HepG2 (cell line): Measurements from ENCODE around the gene SCRT2. TPM values are rescaled to one million over a fixed set of nuclear protein-coding genes. Genes with fewer than 3 reads are reported as not detected.

Experiments
- ARID2 ChIP-seq: sonication (generic); formaldehyde crosslinking; IDR thresholded peaks from 2 replicates; pipeline ENCODE4 v1.8.1; 2022; ENCODE audit warnings: mild to moderate bottlenecking, missing genetic modification reagents, borderline replicate concordance
- ARNT2 ChIP-seq: sonication (generic); formaldehyde crosslinking; IDR thresholded peaks from 2 replicates; pipeline ENCODE4 v1.8.0; 2022; ENCODE audit warnings: mild to moderate bottlenecking, low read depth, missing genetic modification reagents, moderate library complexity
- FOXP1 ChIP-seq, 2 experiments: fragments of 450-650 bp in 1 of 2; IDR thresholded peaks; 2 replicates each; pipeline ENCODE4 v1.6.1; 2017 to 2018; ENCODE audit warnings: antibody characterized with exemption in 1 of 2
- HCFC1 ChIP-seq: fragments of 150-350 bp; IDR thresholded peaks from 2 replicates; pipeline ENCODE4 v1.6.1; 2014; ENCODE audit warnings: low read depth, low read length
- MAFF ChIP-seq: IDR thresholded peaks from 2 replicates; pipeline ENCODE4 v1.6.1; 2011; ENCODE audit warnings: low read depth, low read length, improper control_type of control experiment
- NCOR1 ChIP-seq: fragments of 200-600 bp; sonication (generic); IDR thresholded peaks from 2 replicates; pipeline ENCODE4 v1.7.0; 2017; ENCODE audit warnings: antibody characterized with exemption, low read length, borderline replicate concordance
- PRMT3 ChIP-seq: sonication (generic); formaldehyde crosslinking; IDR thresholded peaks from 2 replicates; pipeline ENCODE4 v1.8.1; 2022; ENCODE audit warnings: low read depth, mild to moderate bottlenecking, moderate library complexity, missing genetic modification reagents, borderline replicate concordance
- RELA ChIP-seq: sonication (generic); formaldehyde crosslinking; IDR thresholded peaks from 2 replicates; pipeline ENCODE4 v1.4.0; 2020; ENCODE audit warnings: missing genetic modification reagents
- RNF2 ChIP-seq: fragments of 450-650 bp; conservative IDR thresholded peaks from 2 replicates; pipeline ENCODE4 v1.6.1; 2016; ENCODE audit warnings: low read depth
- TCF12 ChIP-seq, 2 experiments: fragments of 450-650 bp in 1 of 2; sonication (generic) in 1 of 2; formaldehyde crosslinking in 1 of 2; IDR thresholded peaks; 2 replicates each; pipeline versions ENCODE4 v1.6.1 to v1.8.0; 2017 to 2022; ENCODE audit warnings: antibody characterized with exemption in 1 of 2, mild to moderate bottlenecking in 1 of 2, missing genetic modification reagents in 1 of 2, moderate library complexity in 1 of 2
- ZBTB3 ChIP-seq: sonication (generic); formaldehyde crosslinking; IDR thresholded peaks from 2 replicates; pipeline ENCODE4 v1.4.0; 2020; ENCODE audit warnings: low read depth, mild to moderate bottlenecking, moderate library complexity, missing genetic modification reagents, borderline replicate concordance
- ZFP36L1 ChIP-seq: sonication (generic); formaldehyde crosslinking; IDR thresholded peaks from 2 replicates; pipeline ENCODE4 v1.8.0; 2022; ENCODE audit warnings: mild to moderate bottlenecking, missing genetic modification reagents, moderate library complexity
- ZKSCAN8 ChIP-seq: IDR thresholded peaks from 2 replicates; pipeline ENCODE4 v1.6.1; 2016; ENCODE audit warnings: borderline replicate concordance, missing genetic modification reagents, missing compliant biosample characterization
- ZNF30 ChIP-seq: sonication (generic); formaldehyde crosslinking; IDR thresholded peaks from 2 replicates; pipeline ENCODE4 v1.5.0; 2020; ENCODE audit warnings: mild to moderate bottlenecking, missing genetic modification reagents
- ZNF317 ChIP-seq: sonication (generic); formaldehyde crosslinking; IDR thresholded peaks from 2 replicates; pipeline ENCODE4 v1.5.0; 2020; ENCODE audit warnings: mild to moderate bottlenecking, missing genetic modification reagents
- ZNF337 ChIP-seq: sonication (generic); formaldehyde crosslinking; IDR thresholded peaks from 2 replicates; pipeline ENCODE4 v1.5.1; 2020; ENCODE audit warnings: missing genetic modification reagents, low read depth, mild to moderate bottlenecking, borderline replicate concordance
- ZNF367 ChIP-seq: sonication (generic); formaldehyde crosslinking; IDR thresholded peaks from 2 replicates; pipeline ENCODE4 v1.4.0; 2020; ENCODE audit warnings: missing genetic modification reagents, borderline replicate concordance
- ZNF468 ChIP-seq: sonication (generic); formaldehyde crosslinking; IDR thresholded peaks from 2 replicates; pipeline ENCODE4 v1.8.0; 2022; ENCODE audit warnings: mild to moderate bottlenecking, moderate library complexity, missing genetic modification reagents
- ZNF616 ChIP-seq: sonication (generic); formaldehyde crosslinking; IDR thresholded peaks from 2 replicates; pipeline ENCODE4 v1.5.0; 2020; ENCODE audit warnings: low read depth, mild to moderate bottlenecking, missing genetic modification reagents
- ZNF704 ChIP-seq: sonication (generic); formaldehyde crosslinking; IDR thresholded peaks from 2 replicates; pipeline ENCODE4 v1.8.1; 2023; ENCODE audit warnings: mild to moderate bottlenecking, inconsistent platforms, moderate library complexity, missing genetic modification reagents, borderline replicate concordance
- polyA plus RNA-seq, 8 experiments: library from polyadenylated mRNA; depleted of rRNA in 3 of 8; stranded (reverse) in 7 of 8; unstranded in 1 of 8; fragments of >200 nt; fragmentation: Illumina TruSeq in 4 of 8; extraction: Trizol in 4 of 8; gene quantifications; 2 replicates each; pipeline versions ENCODE4 v1.2.1 to v1.2.3, GENCODE V29; 2011 to 2016; ENCODE audit warnings: low read depth in 4 of 8, missing spikeins in 1 of 8, mixed read lengths in 1 of 8; ENCODE audit not compliant: insufficient read depth in 1 of 8
- total RNA-seq, 5 experiments: library from RNA; depleted of rRNA; stranded (reverse); fragments of >200 nt; fragmentation: Illumina TruSeq; extraction: Trizol; gene quantifications; 2 replicates each; pipeline ENCODE4 v1.2.3, GENCODE V29; 2016; ENCODE audit warnings: low read depth in 1 of 5
- TF ChIP-seq, protein P1 (sequence below): IDR thresholded peaks from 2 replicates; pipeline ENCODE4 v1.6.1; 2016; ENCODE audit warnings: missing compliant biosample characterization, missing genetic modification reagents, borderline replicate concordance
- TF ChIP-seq, protein P2 (sequence below): conservative IDR thresholded peaks from 2 replicates; pipeline ENCODE4 v1.6.1; 2018; ENCODE audit warnings: missing genetic modification reagents
- TF ChIP-seq, protein P3 (sequence below): sonication (generic); formaldehyde crosslinking; IDR thresholded peaks from 2 replicates; pipeline ENCODE4 v1.4.0; 2020; ENCODE audit warnings: missing genetic modification reagents

SCRT2 gene
- total and polyA plus RNA-seq, 2 of the 13 experiments (the other 11 are each of a cell fraction or from before 2014, with no cell fraction given) = not detected

- no peak for TF ChIP-seq TCF12 (IDR thresholded peaks at IDR 0.05)
- TF ChIP-seq TCF12 (CRISPR knock-in tag; IDR thresholded peaks at IDR 0.05) = no peak
- TF ChIP-seq ARID2 = no peak
- TF ChIP-seq, protein P1, sequence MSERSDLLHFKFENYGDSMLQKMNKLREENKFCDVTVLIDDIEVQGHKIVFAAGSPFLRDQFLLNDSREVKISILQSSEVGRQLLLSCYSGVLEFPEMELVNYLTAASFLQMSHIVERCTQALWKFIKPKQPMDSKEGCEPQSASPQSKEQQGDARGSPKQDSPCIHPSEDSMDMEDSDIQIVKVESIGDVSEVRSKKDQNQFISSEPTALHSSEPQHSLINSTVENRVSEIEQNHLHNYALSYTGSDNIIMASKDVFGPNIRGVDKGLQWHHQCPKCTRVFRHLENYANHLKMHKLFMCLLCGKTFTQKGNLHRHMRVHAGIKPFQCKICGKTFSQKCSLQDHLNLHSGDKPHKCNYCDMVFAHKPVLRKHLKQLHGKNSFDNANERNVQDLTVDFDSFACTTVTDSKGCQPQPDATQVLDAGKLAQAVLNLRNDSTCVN (CRISPR knock-in tag) = no peak
- no peak for TF ChIP-seq ZNF337
- TF ChIP-seq NCOR1 = peak; percentile 85; the same call in 1 of the 2 replicates
- TF ChIP-seq RNF2 = no peak
- no peak for TF ChIP-seq ZNF616 (CRISPR knock-in tag)
- TF ChIP-seq, protein P2, sequence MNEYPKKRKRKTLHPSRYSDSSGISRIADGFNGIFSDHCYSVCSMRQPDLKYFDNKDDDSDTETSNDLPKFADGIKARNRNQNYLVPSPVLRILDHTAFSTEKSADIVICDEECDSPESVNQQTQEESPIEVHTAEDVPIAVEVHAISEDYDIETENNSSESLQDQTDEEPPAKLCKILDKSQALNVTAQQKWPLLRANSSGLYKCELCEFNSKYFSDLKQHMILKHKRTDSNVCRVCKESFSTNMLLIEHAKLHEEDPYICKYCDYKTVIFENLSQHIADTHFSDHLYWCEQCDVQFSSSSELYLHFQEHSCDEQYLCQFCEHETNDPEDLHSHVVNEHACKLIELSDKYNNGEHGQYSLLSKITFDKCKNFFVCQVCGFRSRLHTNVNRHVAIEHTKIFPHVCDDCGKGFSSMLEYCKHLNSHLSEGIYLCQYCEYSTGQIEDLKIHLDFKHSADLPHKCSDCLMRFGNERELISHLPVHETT (CRISPR knock-in tag) = no peak
- no peak for TF ChIP-seq ARNT2 (CRISPR knock-in tag)
- no peak for TF ChIP-seq HCFC1
- TF ChIP-seq ZNF367 = no peak
- TF ChIP-seq MAFF = peak; percentile 17; the same call in 1 of the 2 replicates
- TF ChIP-seq ZBTB3 = no peak
- no peak for TF ChIP-seq ZNF468 (CRISPR knock-in tag)
- 0 out of 2 replicates have a peak, but pooled peaks have one; percentile 12 for TF ChIP-seq ZFP36L1 (CRISPR knock-in tag)
- TF ChIP-seq ZNF704 (CRISPR knock-in tag) = 0 out of 2 replicates have a peak, but pooled peaks have one; percentile 9
- no peak for TF ChIP-seq PRMT3 (CRISPR knock-in tag)
- TF ChIP-seq ZNF30 = no peak
- no peak for TF ChIP-seq ZKSCAN8 (CRISPR knock-in tag)
- TF ChIP-seq FOXP1 (IDR thresholded peaks at IDR 0.05) = no peak
- peak; percentile 9 for TF ChIP-seq FOXP1 (CRISPR knock-in tag; IDR thresholded peaks at IDR 0.05)
- no peak for TF ChIP-seq ZNF317 (CRISPR knock-in tag)
- TF ChIP-seq, protein P3, sequence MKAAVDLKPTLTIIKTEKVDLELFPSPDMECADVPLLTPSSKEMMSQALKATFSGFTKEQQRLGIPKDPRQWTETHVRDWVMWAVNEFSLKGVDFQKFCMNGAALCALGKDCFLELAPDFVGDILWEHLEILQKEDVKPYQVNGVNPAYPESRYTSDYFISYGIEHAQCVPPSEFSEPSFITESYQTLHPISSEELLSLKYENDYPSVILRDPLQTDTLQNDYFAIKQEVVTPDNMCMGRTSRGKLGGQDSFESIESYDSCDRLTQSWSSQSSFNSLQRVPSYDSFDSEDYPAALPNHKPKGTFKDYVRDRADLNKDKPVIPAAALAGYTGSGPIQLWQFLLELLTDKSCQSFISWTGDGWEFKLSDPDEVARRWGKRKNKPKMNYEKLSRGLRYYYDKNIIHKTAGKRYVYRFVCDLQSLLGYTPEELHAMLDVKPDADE (CRISPR knock-in tag) = no peak
- TF ChIP-seq RELA (CRISPR knock-in tag) = no peak
Observed at GRCh38 chr20:646107-646867, 29.3 kb downstream of the SCRT2 start (continued).
